ENCODE data around the gene ATG7. TPM values are rescaled to one million over a fixed set of nuclear protein-coding genes. Genes with fewer than 3 reads are reported as not detected.

The ATG7 gene
- total and polyA plus RNA-seq, 4 donors, result 7.4 to 53.8 (median 15.6) TPM

- no peak overlapping the region for H3K27ac ChIP-seq (ENCODE audit: low read depth in 1 of 2, low read length in 2 of 2)
- no peak overlapping the region for H3K4me3 ChIP-seq (ENCODE audit: low read depth in 1 of 3, low read length in 3 of 3)
- no peak for DNase-seq (ENCODE audit: low spot score)
- H3K4me1 ChIP-seq (ENCODE audit: control insufficient read depth in 4 of 4, insufficient read depth in 4 of 4, low read length in 3 of 4), result no peaks in the 10 kb centered on the region
- H3K36me3 ChIP-seq (ENCODE audit: control insufficient read depth in 4 of 4, insufficient read depth in 3 of 4, low read depth in 1 of 4, low read length in 3 of 4), result peaks cover 0 to 1% (median 0%) of the 10 kb centered on the region in 4 donors
- H3K9ac ChIP-seq (ENCODE audit: low read depth in 1 of 2, low read length in 2 of 2), result no peak overlapping the region
- H3K27me3 ChIP-seq (ENCODE audit: control insufficient read depth in 4 of 4, insufficient read depth in 4 of 4, low read length in 3 of 4), result no peaks in the 10 kb centered on the region
- WGBS, result 51% methylated on average over 2 of the region's 2 CpGs
- H3K9me3 ChIP-seq (ENCODE audit: control insufficient read depth in 4 of 4, low read length in 3 of 4), result no peaks in the 10 kb centered on the region
- TF ChIP-seq TAF1 (conservative IDR thresholded peaks at IDR 0.05), result no peak
- TF ChIP-seq GABPA (IDR thresholded peaks at IDR 0.05 in 1 of 2, conservative IDR thresholded peaks at IDR 0.05 in 1 of 2), result no peak
- TF ChIP-seq RXRA (IDR thresholded peaks at IDR 0.05), result peak; percentile 57 to 60
- TF ChIP-seq ZBTB33 (IDR thresholded peaks at IDR 0.05), result no peak
- no peak for TF ChIP-seq ATF3 (IDR thresholded peaks at IDR 0.05)
- TF ChIP-seq FOXA1 (IDR thresholded peaks at IDR 0.05), result no peak
- peak in 1 of 2 donors; percentile 47 for TF ChIP-seq JUND (IDR thresholded peaks at IDR 0.05)
- TF ChIP-seq REST (IDR thresholded peaks at IDR 0.05), result no peak
- TF ChIP-seq HNF4A (conservative IDR thresholded peaks at IDR 0.05), result peak; percentile 76 to 79
- no peak for TF ChIP-seq FOXA2 (IDR thresholded peaks at IDR 0.05)
- TF ChIP-seq SP1 (IDR thresholded peaks at IDR 0.05), result peak; percentile 62
- TF ChIP-seq MAX (IDR thresholded peaks at IDR 0.05), result no peak
- TF ChIP-seq RAD21 (IDR thresholded peaks at IDR 0.05), result peak; percentile 6 to 33
- peak; percentile 38 for TF ChIP-seq NR2F2 (IDR thresholded peaks at IDR 0.05)
- no peak for TF ChIP-seq EGR1 (IDR thresholded peaks at IDR 0.05; ENCODE audit: low read depth in 2 of 2)
- TF ChIP-seq YY1 (IDR thresholded peaks at IDR 0.05), result peak; percentile 25
- TF ChIP-seq CTCF (IDR thresholded peaks at IDR 0.05; ENCODE audit: low read depth, low read length, missing input control), result no peak
- peak; percentile 61 for TF ChIP-seq HNF4G (IDR thresholded peaks at IDR 0.05)
Measured at GRCh38 chr3:11445883-11446282, 173.7 kb downstream of the ATG7 start.
